IPS-20b (cell line): ENCODE measurements around the gene RCAN1.

ENCODE experiments used
- H3K27ac ChIP-seq: one replicate; pipeline ENCODE4 v1.5.1; 2013; ENCODE audit warnings: low read length
- H3K27me3 ChIP-seq: 2 replicates; pipeline ENCODE4 v1.6.1; 2013; ENCODE audit warnings: mild to moderate bottlenecking, low read length, inconsistent platforms; ENCODE audit not compliant: insufficient read depth
- H3K36me3 ChIP-seq: 2 replicates; pipeline ENCODE4 v1.6.1; 2013; ENCODE audit warnings: low read depth, mild to moderate bottlenecking, inconsistent platforms, low read length, moderate library complexity; ENCODE audit not compliant: insufficient read depth
- H3K4me1 ChIP-seq: 2 replicates; pipeline ENCODE4 v1.6.1; 2013; ENCODE audit warnings: mild to moderate bottlenecking, control low read depth, inconsistent platforms, low read length, moderate library complexity; ENCODE audit not compliant: insufficient read depth
- H3K4me3 ChIP-seq: 2 replicates; pipeline ENCODE4 v1.5.1; 2013; ENCODE audit warnings: mild to moderate bottlenecking, low read length, inconsistent platforms
- H3K9ac ChIP-seq: 2 replicates; pipeline ENCODE4 v1.6.1; 2013; ENCODE audit warnings: low read depth, mild to moderate bottlenecking, inconsistent platforms, low read length, moderate library complexity
- H3K9me3 ChIP-seq: 2 replicates; pipeline ENCODE4 v1.6.1; 2013; ENCODE audit warnings: mild to moderate bottlenecking, low read depth, low read length, inconsistent platforms; ENCODE audit not compliant: insufficient read depth

RCAN1 gene

DNA sequence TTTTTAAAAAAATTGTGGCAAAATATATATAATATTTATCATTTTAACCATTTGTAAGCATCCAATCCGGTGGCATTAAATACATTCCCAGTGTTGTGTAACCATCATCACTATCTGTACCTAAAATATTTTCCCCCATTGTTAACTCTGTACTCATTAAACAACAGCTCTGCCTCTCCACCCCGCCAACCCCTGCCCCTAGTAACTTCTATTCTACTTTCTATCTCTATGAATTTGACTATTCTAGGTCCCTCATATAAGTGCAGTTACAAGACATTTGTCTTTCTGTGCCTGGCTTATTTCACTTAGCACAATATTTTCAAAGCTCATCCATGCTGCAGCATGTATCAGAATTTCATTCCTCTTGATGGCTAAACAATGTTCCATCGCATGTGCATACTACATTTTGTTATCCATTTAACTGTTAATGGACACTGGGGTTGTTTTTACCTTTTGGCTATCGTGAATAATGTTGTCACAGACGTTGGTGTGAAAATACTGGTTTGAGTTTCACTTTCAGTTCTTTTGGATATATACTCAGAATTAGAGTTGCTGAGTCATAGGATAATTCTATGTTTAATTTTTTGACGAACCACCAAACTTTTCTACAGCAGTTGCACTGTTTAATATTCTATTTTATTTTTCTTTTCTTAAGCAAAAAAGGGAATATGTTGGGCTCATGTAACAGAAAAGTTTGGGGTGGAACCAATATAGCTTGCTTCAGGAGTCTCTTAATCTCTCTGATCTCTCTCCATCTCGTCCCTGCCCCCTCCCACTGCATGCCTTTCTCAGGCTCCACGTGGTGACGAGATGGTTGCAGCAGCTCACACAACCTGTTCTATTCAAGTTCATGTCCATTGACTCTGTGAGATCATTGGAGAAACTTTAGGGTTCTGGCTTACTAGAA, 25.2 kb upstream of the RCAN1 start:
- Histone ChIP-seq H3K9me3 (no peaks in the 10 kb centered on the region), H3K27ac (no peak overlapping the region), H3K36me3 (no peaks in the 10 kb centered on the region), H3K9ac (no peak overlapping the region), H3K4me3 (no peak overlapping the region), H3K4me1 (no peaks in the 10 kb centered on the region), H3K27me3 (no peaks in the 10 kb centered on the region)

GRCh38 chr21:34639250-34639649, 24.3 kb upstream of the RCAN1 start:
- no peaks in the 10 kb centered on the region for H3K27me3 ChIP-seq
- no peak overlapping the region for H3K27ac ChIP-seq
- no peak overlapping the region for H3K9ac ChIP-seq
- H3K4me3 ChIP-seq = no peak overlapping the region
- H3K36me3 ChIP-seq = no peaks in the 10 kb centered on the region
- H3K4me1 ChIP-seq = no peaks in the 10 kb centered on the region
- H3K9me3 ChIP-seq = no peaks in the 10 kb centered on the region

DNA sequence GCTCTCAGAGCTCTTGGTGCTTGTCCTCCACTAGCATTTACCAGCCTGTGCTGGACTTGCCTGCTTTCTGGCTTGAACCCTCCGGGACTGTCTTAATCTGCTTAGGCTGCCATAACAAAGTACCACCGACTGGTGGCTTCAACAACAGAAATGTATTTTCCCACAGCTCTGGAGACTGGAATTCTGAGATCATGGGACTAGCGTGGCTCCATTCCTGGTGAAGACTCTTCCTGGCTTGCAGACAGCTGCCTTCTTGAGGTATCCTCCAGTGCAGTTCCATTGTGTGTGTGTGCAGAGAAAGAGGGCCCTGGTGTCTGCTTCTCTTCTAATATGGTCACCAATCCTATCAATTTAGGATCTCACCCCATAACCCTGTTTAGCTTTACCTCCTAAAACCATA, 22.0 kb upstream of the RCAN1 start:
- H3K9me3 ChIP-seq = no peaks in the 10 kb centered on the region
- no peaks in the 10 kb centered on the region for H3K36me3 ChIP-seq
- no peaks in the 10 kb centered on the region for H3K4me1 ChIP-seq

GRCh38 chr21:34635307-34635706, 20.4 kb upstream of the RCAN1 start:
- Histone ChIP-seq H3K9me3 (no peaks in the 10 kb centered on the region), H3K4me1 (no peaks in the 10 kb centered on the region), H3K4me3 (no peak overlapping the region), H3K27me3 (no peaks in the 10 kb centered on the region), H3K36me3 (no peaks in the 10 kb centered on the region), H3K9ac (no peak overlapping the region), H3K27ac (no peak overlapping the region)

More for the DNA sequence above, 22.0 kb upstream of the RCAN1 start:
- no peaks in the 10 kb centered on the region for H3K27me3 ChIP-seq
- H3K4me3 ChIP-seq = no peak overlapping the region
- no peak overlapping the region for H3K9ac ChIP-seq
- H3K27ac ChIP-seq = no peak overlapping the region

DNA sequence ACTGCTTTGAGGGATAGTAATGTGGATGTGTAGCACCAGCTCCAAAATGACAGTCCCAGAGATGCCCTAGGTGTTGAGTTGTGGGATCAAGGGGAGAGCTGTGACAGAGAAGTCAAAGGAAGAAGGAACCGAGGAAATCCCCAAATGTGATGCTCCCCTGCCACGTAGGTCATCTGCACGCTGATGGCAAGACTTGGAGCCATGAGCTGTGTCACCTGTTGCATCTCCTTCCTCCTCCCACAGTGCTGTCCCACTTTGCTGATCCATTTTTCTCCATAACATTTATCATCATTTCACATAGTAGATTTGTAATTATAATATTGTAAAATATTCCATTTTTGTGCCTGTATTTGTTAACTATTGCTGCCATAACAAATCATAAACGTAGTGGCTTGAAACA, 17.6 kb upstream of the RCAN1 start:
- no peaks in the 10 kb centered on the region for H3K4me1 ChIP-seq

DNA sequence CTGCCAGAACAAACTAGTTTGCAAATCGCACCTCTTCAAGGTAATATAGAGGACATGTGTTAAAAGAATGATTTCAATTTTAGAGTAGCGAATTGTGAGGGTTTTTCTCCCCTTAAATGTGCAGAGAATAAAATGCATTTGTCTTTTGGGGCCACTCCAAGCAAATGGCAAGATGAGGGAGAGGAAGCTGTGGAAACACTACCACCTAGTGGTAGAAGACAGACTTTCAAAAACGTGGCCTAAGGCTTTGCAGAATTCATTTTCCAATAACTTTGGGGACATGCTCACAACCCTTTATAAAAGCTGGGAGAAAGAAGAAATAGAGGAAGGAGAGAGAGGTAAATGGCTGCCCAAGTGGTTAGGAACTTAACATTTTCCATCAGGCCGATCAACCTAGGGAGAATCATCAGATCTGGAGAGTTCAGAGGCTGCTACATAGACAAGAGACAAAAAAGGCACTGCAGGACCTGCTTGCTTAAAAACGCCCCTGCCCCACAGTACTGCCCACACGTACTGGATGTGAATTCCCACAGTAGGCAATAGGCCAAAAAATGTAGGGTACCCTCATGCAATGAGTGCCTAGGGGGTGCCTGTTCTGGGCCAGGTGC, 15.7 kb upstream of the RCAN1 start:
- no peak overlapping the region for H3K27ac ChIP-seq
- no peak overlapping the region for H3K4me3 ChIP-seq
- no peaks in the 10 kb centered on the region for H3K4me1 ChIP-seq
- H3K9ac ChIP-seq = no peak overlapping the region
- H3K9me3 ChIP-seq = no peaks in the 10 kb centered on the region
- H3K36me3 ChIP-seq = no peaks in the 10 kb centered on the region
- H3K27me3 ChIP-seq = no peaks in the 10 kb centered on the region

More for the DNA sequence above, 17.6 kb upstream of the RCAN1 start:
- no peak overlapping the region for H3K27ac ChIP-seq
- H3K4me3 ChIP-seq = no peak overlapping the region
- H3K9me3 ChIP-seq = no peaks in the 10 kb centered on the region
- no peaks in the 10 kb centered on the region for H3K36me3 ChIP-seq
- H3K27me3 ChIP-seq = no peaks in the 10 kb centered on the region
- no peak overlapping the region for H3K9ac ChIP-seq

DNA sequence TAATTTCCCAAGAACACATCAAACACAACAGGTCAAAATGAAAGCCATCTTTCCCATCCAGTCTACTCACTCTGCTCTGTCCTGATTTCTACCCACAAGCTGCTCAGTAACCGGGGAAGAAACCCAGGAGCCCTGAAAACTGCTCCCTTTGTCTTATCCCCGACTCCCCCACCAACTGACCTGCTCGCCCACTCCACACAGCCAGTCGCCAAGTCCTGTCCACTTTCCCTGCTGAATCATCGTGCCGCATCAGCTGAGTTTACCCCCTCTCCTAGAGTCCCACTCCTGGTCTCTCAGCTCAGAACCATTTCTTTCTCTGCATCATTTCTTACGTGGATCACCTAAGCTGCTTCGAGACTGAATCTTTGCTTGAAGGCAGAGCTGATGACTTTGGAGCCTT, 11.2 kb upstream of the RCAN1 start:
- H3K9ac ChIP-seq = no peak overlapping the region
- no peaks in the 10 kb centered on the region for H3K4me1 ChIP-seq
- no peaks in the 10 kb centered on the region for H3K36me3 ChIP-seq
- H3K4me3 ChIP-seq = no peak overlapping the region
- H3K27ac ChIP-seq = no peak overlapping the region
- H3K27me3 ChIP-seq = no peaks in the 10 kb centered on the region
- H3K9me3 ChIP-seq = no peaks in the 10 kb centered on the region

DNA sequence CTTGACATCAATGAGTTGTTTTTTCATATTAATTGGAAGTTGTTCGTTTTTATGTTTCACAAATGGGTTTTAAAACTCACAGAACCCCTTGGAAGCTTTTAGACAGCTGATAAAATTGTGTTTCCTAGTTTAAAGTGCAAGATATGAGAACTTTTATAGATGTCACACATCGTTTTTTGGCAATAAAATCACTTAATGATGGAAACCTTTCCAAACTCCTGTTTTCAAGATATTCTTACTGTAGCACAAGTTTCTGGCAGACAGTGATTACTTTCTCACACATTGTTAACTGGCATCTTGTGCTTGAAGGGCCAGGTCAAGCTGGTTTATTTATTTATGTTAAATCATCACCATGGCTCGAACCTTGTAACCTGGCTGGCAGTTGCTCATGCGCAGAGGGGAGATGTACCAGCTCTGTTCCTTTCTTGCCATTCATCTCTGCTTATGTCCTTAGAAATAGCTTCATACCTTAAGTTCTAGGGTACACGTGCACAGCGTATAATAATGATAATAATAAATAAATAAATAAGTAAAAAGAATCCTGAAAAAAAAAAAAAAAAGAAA, 10.2 kb upstream of the RCAN1 start:
- H3K27me3 ChIP-seq = no peaks in the 10 kb centered on the region
- H3K9ac ChIP-seq = no peak overlapping the region
- no peak overlapping the region for H3K4me3 ChIP-seq
- H3K4me1 ChIP-seq = no peaks in the 10 kb centered on the region
- H3K9me3 ChIP-seq = no peaks in the 10 kb centered on the region
- no peaks in the 10 kb centered on the region for H3K36me3 ChIP-seq
- H3K27ac ChIP-seq = no peak overlapping the region

DNA sequence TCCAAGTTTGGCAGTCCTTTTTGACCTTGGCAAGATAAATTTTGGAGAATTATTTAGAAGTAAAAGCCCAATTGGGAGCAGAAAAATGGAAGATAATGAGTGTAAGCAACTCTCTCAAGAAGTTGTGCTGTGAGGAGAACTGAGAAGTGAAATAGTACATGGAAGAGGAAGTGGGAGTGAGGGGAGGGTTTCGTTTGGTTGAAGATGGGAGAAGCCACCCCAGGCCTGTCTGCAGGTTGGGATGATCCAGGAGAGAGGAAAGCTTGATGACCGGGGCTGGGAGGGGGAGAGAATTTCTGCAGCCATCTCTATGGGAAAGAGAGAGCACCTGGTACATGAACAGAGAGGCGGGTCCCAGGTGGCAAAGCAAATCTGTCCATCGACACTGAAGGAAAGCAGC, 8.6 kb upstream of the RCAN1 start:
- Histone ChIP-seq H3K27ac (no peak overlapping the region), H3K9ac (no peak overlapping the region), H3K9me3 (no peaks in the 10 kb centered on the region)

DNA sequence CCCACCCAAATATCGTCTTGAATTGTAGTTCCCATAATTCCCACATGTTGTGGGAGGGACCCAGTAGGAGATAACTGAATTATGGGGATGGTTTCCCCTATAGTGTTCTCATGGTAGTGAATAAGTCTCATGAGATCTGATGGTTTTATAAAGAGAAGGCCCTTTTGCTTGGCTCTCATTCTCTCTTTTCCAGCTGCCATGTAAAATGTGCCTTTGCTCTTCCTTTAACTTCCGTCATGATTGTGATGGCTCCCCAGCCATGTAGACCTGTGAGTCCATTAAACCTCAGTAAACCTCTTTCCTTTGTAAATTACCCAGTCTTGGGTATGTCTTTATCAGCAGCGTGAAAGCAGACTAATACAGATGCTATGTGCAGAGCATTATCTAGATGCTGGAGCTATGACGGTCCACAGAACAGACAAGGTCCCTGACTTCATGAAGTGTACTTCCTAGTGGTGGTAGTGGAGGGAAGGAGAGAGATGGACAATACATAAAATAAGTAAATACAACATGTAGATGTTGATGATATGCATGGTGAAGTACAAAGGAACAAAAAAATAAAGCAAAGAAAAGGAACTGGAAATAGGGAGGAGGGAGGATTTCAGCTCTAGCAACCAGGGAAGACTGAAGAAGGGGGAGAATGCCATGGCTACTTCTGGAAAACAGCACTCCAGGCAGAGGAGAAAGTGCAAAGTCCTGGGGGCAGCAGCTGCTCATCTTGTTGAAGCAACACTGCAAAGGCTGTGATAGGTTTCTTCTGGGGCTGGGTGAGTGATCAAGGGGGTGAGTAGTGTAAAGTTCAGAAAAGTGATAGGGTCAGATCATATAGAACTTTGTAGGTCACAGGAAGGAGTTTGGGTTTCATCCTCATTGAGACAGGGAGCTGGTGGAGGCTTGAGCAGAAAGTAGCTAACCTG, 6.8 kb upstream of the RCAN1 start:
- H3K9ac ChIP-seq = no peak overlapping the region
- H3K27ac ChIP-seq = no peak overlapping the region

More for the DNA sequence above, 8.6 kb upstream of the RCAN1 start:
- no peaks in the 10 kb centered on the region for H3K4me1 ChIP-seq
- no peak overlapping the region for H3K4me3 ChIP-seq
- H3K27me3 ChIP-seq = no peaks in the 10 kb centered on the region
- no peaks in the 10 kb centered on the region for H3K36me3 ChIP-seq

More for the DNA sequence above, 6.8 kb upstream of the RCAN1 start:
- H3K36me3 ChIP-seq = no peaks in the 10 kb centered on the region
- no peaks in the 10 kb centered on the region for H3K9me3 ChIP-seq
- H3K4me3 ChIP-seq = no peak overlapping the region
- no peaks in the 10 kb centered on the region for H3K4me1 ChIP-seq
- no peaks in the 10 kb centered on the region for H3K27me3 ChIP-seq
